Measurements from ENCODE around the gene HOXC9.

The HOXC9 gene

DNA sequence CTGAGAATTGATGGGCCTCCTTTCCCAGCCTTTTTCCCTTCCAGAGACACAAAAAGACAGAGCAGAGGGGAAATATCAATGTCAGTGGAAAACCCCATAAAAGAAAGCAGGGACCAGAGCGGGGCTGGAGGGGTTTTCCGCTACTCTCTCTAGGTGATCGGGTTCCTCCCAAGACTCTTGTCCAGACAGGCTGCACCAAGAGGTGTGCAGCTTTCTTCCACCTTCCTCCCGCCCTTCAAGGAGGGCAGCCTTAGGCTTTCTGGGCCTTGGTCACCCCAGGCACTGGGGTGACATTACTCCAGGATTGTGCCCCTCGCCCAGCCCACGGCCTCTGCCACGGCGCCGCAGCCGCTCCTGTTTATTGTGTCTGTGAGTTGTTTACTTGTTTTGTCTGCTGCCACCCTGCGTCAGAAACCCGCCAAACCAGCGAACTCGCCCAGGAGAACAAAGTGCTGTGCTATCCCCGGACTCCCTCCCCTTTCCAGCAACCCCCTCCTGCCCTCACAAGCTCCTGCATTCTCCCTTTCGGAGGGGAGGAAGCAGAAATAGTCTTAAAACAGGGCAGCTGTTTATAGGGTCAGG lies 21.6 kb downstream of the HOXC9 start:
- Histone ChIP-seq H3K27me3 (ENCODE audit: low read depth, low read length) (peaks cover 78% of the 10 kb centered on the region), H3K4me1 (ENCODE audit: control insufficient read depth in 1 of 2, insufficient read depth in 2 of 2, low read length in 2 of 2) (peaks cover 0 to 15% of the 10 kb centered on the region in 2 donors), H3K27ac (ENCODE audit: low read length) (no peak overlapping the region), H3K9me3 (ENCODE audit: control insufficient read depth in 1 of 2, low read length in 2 of 2) (no peaks in the 10 kb centered on the region), H3K36me3 (ENCODE audit: control insufficient read depth in 1 of 2, insufficient read depth in 2 of 2, low read length in 2 of 2) (no peaks in the 10 kb centered on the region), H3K4me3 (ENCODE audit: low read depth in 1 of 2, low read length in 2 of 2) (no peak overlapping the region)

DNA sequence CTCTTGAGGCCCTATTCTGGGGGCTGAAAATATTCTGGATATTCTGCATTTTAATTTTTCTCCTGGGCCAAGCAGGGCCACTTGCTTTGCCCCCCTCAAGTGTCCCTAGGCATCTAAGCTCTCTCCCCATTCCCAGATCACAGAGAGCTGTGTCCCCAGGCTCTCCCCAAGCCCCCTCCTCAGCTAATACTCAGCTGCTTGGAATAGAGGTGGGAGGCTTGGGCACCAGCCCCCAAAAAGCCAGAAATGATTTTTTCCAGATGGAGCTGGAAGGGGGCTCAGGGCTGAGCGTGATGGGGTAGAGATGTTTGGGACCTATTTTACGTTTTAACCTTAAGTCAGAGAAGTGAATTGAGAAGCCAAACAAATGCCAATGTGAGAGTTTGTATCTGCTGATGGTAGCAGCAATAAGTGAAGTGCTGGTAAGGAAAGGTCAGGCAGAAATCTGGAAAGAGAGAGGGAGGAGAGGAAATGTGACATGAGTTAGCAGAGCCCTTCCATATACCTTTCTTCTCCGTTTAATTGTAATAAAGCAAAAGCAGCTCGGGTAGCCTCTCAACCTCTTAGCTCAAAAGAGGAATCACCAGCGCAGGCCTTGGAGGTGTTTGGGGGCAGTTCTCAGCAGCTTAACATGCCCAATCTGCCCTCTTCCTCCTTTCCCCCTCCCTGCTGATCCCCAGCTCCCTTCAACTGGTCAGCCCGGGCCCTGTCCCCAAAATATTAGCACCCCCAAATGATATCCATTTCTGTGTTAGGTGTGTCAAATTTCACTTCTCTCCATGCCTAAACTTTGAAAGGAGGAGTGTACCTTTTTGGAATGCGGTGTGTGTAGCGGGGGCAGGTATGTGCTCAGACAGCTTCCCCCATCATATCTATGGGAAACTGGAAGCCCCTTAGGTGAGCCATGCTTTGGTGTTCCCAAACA lies 23.3 kb downstream of the HOXC9 start:
- peaks cover 0 to under 1% of the 10 kb centered on the region in 2 donors for H3K4me1 ChIP-seq (ENCODE audit: control insufficient read depth in 1 of 2, insufficient read depth in 2 of 2, low read length in 2 of 2)
- no peaks in the 10 kb centered on the region for H3K36me3 ChIP-seq (ENCODE audit: control insufficient read depth in 1 of 2, insufficient read depth in 2 of 2, low read length in 2 of 2)
- H3K27ac ChIP-seq (ENCODE audit: low read length), result no peak overlapping the region
- H3K9me3 ChIP-seq (ENCODE audit: control insufficient read depth in 1 of 2, low read length in 2 of 2), result no peaks in the 10 kb centered on the region
- no peak overlapping the region for H3K4me3 ChIP-seq (ENCODE audit: low read depth in 1 of 2, low read length in 2 of 2)
- peaks cover 81% of the 10 kb centered on the region for H3K27me3 ChIP-seq (ENCODE audit: low read depth, low read length)

DNA sequence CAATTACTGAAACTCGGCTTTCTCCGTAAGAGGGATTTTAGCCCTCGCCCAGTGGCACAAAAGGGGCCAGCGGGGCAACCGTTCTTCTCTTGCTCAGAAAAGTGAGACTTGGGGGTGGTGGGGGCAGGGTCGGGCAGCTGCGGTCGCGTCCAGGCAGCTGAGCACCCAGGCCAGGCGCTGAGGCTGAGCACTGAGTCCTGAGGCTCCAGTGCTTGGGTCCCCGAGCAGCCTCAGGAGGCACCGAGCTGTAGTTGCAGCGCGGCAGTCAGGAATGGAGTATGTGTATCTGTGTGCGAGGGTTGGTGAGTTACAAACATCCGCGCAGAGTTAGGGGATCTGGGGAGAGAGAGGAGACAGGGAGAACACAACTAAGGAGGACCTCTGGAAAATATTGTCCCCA lies 24.2 kb downstream of the HOXC9 start:
- no peak overlapping the region for H3K27ac ChIP-seq (ENCODE audit: low read length)
- H3K27me3 ChIP-seq (ENCODE audit: low read depth, low read length), result peaks cover 85% of the 10 kb centered on the region

DNA sequence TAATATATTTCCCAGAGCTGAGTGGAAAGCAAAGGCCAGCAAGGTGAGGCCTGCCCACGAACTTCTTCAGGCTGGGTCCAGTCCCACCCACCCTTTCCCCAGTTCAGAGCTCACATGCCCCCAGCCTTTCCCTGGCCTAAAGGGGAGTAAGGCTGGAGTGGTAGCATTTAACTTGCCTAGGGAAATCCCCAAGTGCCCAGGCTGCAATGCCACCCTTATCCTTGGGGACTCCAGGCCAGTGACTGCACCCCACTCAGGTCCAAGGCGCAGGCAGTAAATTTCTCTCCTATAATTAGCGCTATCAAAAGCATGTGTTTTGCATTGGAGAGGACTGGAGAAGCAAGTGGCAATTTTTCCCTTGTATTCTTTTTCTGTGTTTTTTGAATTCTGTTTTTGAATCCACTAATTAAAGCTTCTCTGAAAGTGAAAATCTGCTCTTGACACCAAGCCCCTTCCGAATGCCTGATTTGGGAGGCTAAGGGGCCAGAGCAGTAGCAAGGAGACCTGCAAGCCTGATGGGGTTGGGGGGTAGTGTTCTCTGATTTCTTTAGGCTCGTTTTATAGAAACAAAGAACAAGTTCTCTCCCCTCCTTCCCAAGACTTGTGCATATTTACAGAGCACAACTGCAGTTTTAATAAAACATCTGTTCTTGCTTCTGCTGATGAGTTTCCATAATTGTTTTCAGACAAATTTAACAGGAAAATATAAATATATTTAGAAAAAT lies 24.8 kb downstream of the HOXC9 start:
- Histone ChIP-seq H3K4me3 (ENCODE audit: low read depth in 1 of 2, low read length in 2 of 2) (no peak overlapping the region), H3K9me3 (ENCODE audit: control insufficient read depth in 1 of 2, low read length in 2 of 2) (no peaks in the 10 kb centered on the region), H3K27me3 (ENCODE audit: low read depth, low read length) (peaks cover 85% of the 10 kb centered on the region), H3K27ac (ENCODE audit: low read length) (no peak overlapping the region), H3K36me3 (ENCODE audit: control insufficient read depth in 1 of 2, insufficient read depth in 2 of 2, low read length in 2 of 2) (no peaks in the 10 kb centered on the region), H3K4me1 (ENCODE audit: control insufficient read depth in 1 of 2, insufficient read depth in 2 of 2, low read length in 2 of 2) (peaks cover 0 to 3% of the 10 kb centered on the region in 2 donors)

More for the DNA sequence above, 24.2 kb downstream of the HOXC9 start:
- Histone ChIP-seq H3K9me3 (ENCODE audit: control insufficient read depth in 1 of 2, low read length in 2 of 2) (no peaks in the 10 kb centered on the region), H3K4me1 (ENCODE audit: control insufficient read depth in 1 of 2, insufficient read depth in 2 of 2, low read length in 2 of 2) (peaks cover 0 to 3% of the 10 kb centered on the region in 2 donors), H3K4me3 (ENCODE audit: low read depth in 1 of 2, low read length in 2 of 2) (no peak overlapping the region), H3K36me3 (ENCODE audit: control insufficient read depth in 1 of 2, insufficient read depth in 2 of 2, low read length in 2 of 2) (no peaks in the 10 kb centered on the region)

DNA sequence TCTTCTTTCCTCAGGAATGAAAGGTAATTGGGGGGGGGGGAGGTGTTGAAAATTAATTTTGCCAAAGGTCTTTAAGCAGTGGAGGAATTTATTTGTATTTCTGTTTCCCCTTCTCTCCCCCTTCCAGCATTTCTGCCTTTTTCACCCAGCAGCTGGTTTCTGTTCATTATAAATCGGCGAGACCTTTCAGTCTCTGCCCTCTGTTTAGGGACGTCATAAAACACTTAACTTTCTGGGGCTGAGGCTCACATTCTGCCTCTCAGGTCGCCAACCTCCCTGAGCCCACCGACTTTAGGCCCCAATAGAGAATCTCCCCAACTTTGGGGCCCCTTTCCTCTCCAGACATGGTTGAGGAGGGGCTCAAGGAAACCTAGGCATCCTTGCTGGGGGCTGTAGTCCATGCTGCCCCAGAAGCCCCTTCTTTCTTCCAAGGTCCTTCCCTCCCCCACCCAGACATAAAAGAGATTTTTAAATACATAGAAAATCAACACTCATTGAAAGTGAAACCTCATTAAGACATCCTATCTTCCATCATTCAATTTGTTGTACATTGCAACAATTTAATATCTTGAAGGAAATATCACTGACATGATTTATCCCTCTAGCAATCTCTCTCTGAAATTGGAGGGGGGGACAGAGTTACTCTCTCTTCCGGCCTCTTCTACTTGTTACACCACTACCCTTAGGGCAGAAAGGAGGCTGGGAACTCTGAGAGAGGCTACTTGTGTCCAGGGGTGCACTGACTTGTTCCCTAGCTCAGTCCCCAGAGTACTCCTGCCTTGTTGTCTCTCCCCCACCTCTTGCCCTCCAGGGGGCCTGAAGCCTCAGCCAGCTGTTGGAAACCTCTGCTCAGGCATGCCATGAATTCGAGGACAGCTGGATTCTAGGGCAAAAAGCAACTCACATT lies 25.8 kb downstream of the HOXC9 start:
- Histone ChIP-seq H3K4me1 (ENCODE audit: control insufficient read depth in 1 of 2, insufficient read depth in 2 of 2, low read length in 2 of 2) (peaks cover 0 to 3% of the 10 kb centered on the region in 2 donors), H3K9me3 (ENCODE audit: control insufficient read depth in 1 of 2, low read length in 2 of 2) (no peaks in the 10 kb centered on the region), H3K27me3 (ENCODE audit: low read depth, low read length) (peaks cover 86% of the 10 kb centered on the region), H3K27ac (ENCODE audit: low read length) (no peak overlapping the region), H3K4me3 (ENCODE audit: low read depth in 1 of 2, low read length in 2 of 2) (no peak overlapping the region), H3K36me3 (ENCODE audit: control insufficient read depth in 1 of 2, insufficient read depth in 2 of 2, low read length in 2 of 2) (no peaks in the 10 kb centered on the region)

DNA sequence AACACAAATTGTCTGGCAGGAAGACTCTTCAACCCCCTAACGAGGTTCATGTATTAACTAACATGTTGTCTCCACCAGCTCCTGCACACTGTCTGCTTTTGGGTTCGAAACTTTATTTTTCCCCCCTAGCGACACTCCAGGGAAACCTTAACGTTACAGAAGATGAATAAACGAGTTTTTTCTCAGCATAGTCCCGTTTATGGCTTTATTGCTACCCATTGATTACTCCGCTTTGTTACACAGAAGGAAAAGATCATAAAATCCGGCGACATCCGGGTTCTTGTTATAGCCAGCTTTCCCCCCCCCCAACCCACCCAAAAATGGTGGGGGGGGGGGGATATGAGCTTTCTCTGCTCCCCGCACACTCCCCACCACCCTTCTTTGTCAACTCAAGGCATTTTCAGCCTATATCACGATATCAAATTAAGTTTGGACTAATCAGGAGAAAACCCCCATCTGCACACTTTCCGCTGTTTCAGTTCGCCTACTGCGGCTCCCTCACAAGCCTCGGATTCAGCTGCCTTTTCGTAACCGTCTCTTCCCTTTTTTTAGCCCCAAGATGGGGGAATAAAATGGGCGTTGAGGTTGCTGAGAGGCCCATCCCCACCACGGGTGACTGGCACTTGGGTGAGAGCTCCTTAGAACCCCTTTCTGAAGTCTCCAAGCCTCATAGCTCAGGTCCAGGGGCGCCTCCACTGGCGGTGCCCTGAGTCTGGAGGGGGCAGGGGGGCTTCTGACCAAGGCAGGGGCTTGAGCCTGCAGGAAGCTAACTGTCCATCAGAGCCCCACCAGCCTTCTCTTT lies 26.9 kb downstream of the HOXC9 start:
- no peaks in the 10 kb centered on the region for H3K9me3 ChIP-seq (ENCODE audit: control insufficient read depth in 1 of 2, low read length in 2 of 2)
- H3K27me3 ChIP-seq (ENCODE audit: low read depth, low read length), result peaks cover 84% of the 10 kb centered on the region
- H3K36me3 ChIP-seq (ENCODE audit: control insufficient read depth in 1 of 2, insufficient read depth in 2 of 2, low read length in 2 of 2), result no peaks in the 10 kb centered on the region
- no peak overlapping the region for H3K4me3 ChIP-seq (ENCODE audit: low read depth in 1 of 2, low read length in 2 of 2)
- peaks cover 0 to 3% of the 10 kb centered on the region in 2 donors for H3K4me1 ChIP-seq (ENCODE audit: control insufficient read depth in 1 of 2, insufficient read depth in 2 of 2, low read length in 2 of 2)
- H3K27ac ChIP-seq (ENCODE audit: low read length), result no peak overlapping the region

DNA sequence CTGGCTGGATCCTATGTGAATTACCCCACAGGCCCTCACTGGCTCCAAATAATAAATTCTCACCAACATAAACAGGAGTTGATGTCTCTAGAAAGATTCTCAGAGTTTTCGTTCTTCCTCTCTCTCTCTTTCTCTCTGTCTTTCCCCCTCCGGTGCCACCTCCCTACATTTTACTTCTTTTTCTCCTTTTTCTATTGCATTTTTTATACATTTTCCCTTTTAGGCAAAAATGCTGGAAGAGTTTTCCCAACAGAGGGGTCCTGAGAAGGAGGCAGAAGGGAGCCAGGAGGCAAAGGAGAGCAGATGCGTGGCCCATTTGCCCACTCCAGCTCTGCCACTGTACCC lies 27.5 kb downstream of the HOXC9 start:
- H3K27me3 ChIP-seq (ENCODE audit: low read depth, low read length), result peaks cover 83% of the 10 kb centered on the region
- H3K4me3 ChIP-seq (ENCODE audit: low read depth in 1 of 2, low read length in 2 of 2), result no peak overlapping the region
- H3K36me3 ChIP-seq (ENCODE audit: control insufficient read depth in 1 of 2, insufficient read depth in 2 of 2, low read length in 2 of 2), result no peaks in the 10 kb centered on the region
- no peaks in the 10 kb centered on the region for H3K9me3 ChIP-seq (ENCODE audit: control insufficient read depth in 1 of 2, low read length in 2 of 2)
- H3K4me1 ChIP-seq (ENCODE audit: control insufficient read depth in 1 of 2, insufficient read depth in 2 of 2, low read length in 2 of 2), result peaks cover 0 to 3% of the 10 kb centered on the region in 2 donors
- no peak overlapping the region for H3K27ac ChIP-seq (ENCODE audit: low read length)

DNA sequence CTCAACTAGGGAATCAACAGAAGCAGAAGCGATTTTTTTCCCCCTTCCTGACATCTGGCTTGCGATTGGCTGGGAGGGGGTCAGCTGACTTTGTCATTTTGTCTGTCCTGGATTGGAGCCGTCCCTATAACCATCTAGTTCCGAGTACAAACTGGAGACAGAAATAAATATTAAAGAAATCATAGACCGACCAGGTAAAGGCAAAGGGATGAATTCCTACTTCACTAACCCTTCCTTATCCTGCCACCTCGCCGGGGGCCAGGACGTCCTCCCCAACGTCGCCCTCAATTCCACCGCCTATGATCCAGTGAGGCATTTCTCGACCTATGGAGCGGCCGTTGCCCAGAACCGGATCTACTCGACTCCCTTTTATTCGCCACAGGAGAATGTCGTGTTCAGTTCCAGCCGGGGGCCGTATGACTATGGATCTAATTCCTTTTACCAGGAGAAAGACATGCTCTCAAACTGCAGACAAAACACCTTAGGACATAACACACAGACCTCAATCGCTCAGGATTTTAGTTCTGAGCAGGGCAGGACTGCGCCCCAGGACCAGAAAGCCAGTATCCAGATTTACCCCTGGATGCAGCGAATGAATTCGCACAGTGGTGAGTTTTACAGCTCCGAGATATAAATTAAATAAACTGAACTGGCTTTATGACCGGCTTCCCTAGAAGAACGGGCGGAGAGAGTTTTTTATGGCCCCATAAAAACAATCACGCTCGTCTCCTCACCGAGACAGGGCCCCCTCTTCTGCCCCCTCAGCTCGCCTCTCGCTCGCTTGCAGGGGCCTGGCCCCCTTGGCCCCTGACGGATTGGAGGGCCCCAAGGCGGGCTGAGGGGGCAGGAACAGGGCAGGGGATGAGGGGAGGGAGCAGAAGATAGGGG lies 28.6 kb downstream of the HOXC9 start, which contains the start of gene HOXC6:
TSS of gene HOXC6 (plus strand) at position 127 of the 888 bp plus-strand sequence. CDS start at position 209, 82 bp downstream.
- no peak within 1 kb of the TSS for H3K27ac ChIP-seq (ENCODE audit: low read length)
- H3K27me3 ChIP-seq (ENCODE audit: low read depth, low read length), result peaks cover 81% of the 10 kb centered on the region

DNA sequence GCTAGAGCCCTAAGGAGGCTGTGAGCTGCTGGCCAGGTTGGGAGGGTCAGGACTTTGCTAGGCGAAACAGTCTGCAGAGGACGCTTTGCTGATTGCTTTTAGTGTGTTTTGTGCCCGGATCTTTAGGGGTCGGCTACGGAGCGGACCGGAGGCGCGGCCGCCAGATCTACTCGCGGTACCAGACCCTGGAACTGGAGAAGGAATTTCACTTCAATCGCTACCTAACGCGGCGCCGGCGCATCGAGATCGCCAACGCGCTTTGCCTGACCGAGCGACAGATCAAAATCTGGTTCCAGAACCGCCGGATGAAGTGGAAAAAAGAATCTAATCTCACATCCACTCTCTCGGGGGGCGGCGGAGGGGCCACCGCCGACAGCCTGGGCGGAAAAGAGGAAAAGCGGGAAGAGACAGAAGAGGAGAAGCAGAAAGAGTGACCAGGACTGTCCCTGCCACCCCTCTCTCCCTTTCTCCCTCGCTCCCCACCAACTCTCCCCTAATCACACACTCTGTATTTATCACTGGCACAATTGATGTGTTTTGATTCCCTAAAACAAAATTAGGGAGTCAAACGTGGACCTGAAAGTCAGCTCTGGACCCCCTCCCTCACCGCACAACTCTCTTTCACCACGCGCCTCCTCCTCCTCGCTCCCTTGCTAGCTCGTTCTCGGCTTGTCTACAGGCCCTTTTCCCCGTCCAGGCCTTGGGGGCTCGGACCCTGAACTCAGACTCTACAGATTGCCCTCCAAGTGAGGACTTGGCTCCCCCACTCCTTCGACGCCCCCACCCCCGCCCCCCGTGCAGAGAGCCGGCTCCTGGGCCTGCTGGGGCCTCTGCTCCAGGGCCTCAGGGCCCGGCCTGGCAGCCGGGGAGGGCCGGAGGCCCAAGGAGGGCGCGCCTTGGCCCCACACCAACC lies 29.8 kb downstream of the HOXC9 start:
- Histone ChIP-seq H3K36me3 (ENCODE audit: control insufficient read depth in 1 of 2, insufficient read depth in 2 of 2, low read length in 2 of 2) (no peaks in the 10 kb centered on the region), H3K4me1 (ENCODE audit: control insufficient read depth in 1 of 2, insufficient read depth in 2 of 2, low read length in 2 of 2) (peaks cover 3 to 8% of the 10 kb centered on the region in 2 donors), H3K4me3 (ENCODE audit: low read depth in 1 of 2, low read length in 2 of 2) (peak overlapping the region in 1 of 2 donors; percentile 35), H3K9me3 (ENCODE audit: control insufficient read depth in 1 of 2, low read length in 2 of 2) (no peaks in the 10 kb centered on the region), H3K27me3 (ENCODE audit: low read depth, low read length) (peaks cover 69% of the 10 kb centered on the region), H3K27ac (ENCODE audit: low read length) (no peak overlapping the region)

More for the DNA sequence above, 28.6 kb downstream of the HOXC9 start, which contains the start of gene HOXC6:
- no peaks in the 10 kb centered on the region for H3K36me3 ChIP-seq (ENCODE audit: control insufficient read depth in 1 of 2, insufficient read depth in 2 of 2, low read length in 2 of 2)
- H3K9me3 ChIP-seq (ENCODE audit: control insufficient read depth in 1 of 2, low read length in 2 of 2), result no peaks in the 10 kb centered on the region
- peaks cover 0 to 3% of the 10 kb centered on the region in 2 donors for H3K4me1 ChIP-seq (ENCODE audit: control insufficient read depth in 1 of 2, insufficient read depth in 2 of 2, low read length in 2 of 2)
- peak within 1 kb of the TSS; percentile 8 to 39 for H3K4me3 ChIP-seq (ENCODE audit: low read depth in 1 of 2, low read length in 2 of 2)
